Upper lobe of right lung (tissue), 1 donor: ENCODE data around the gene TUBD1. TPM values are rescaled to one million over a fixed set of nuclear protein-coding genes. Genes with fewer than 3 reads are reported as not detected.

Experiments
- ATAC-seq: fragments of 200-7000 bp; cut with Tn5 transposase; one replicate; pipeline ENCODE4 v1.9.1; 2020; ENCODE audit warnings: mild to moderate bottlenecking, moderate library complexity
- DNase-seq: peaks from one replicate; pipeline ENCODE4 v3.0.0-alpha.2; 2020
- H3K27ac ChIP-seq: fragments of 200-600 bp; one replicate; pipeline ENCODE4 v1.8.0; 2022
- H3K27me3 ChIP-seq: fragments of 200-600 bp; one replicate; pipeline ENCODE4 v1.8.0; 2022; ENCODE audit warnings: mild to moderate bottlenecking
- H3K36me3 ChIP-seq: fragments of 200-600 bp; one replicate; pipeline ENCODE4 v1.8.0; 2022
- H3K4me1 ChIP-seq: fragments of 200-600 bp; one replicate; pipeline ENCODE4 v1.8.0; 2022
- H3K4me3 ChIP-seq: fragments of 200-600 bp; one replicate; pipeline ENCODE4 v1.8.0; 2022; ENCODE audit warnings: mild to moderate bottlenecking
- H3K9me3 ChIP-seq: fragments of 200-600 bp; one replicate; pipeline ENCODE4 v1.8.0; 2022
- intact Hi-C: fragments of 100-400 bp; cut with DNase I; formaldehyde crosslinking; loops from one replicate; pipeline ENCODE4 v1.11.0; 2022
- microRNA-seq: library from miRNA; unstranded; fragments of <30 nt; microRNA quantifications from one replicate; pipeline ENCODE4 v1.2.0, GENCODE V29; 2020; ENCODE audit warnings: borderline microRNAs expressed
- total RNA-seq: library from RNA; stranded (reverse); fragmentation: NEBNext Ultra II Directional; extraction: Animal tissue kit (Norgen Biotek cat#: 25700); gene quantifications from one replicate; pipeline ENCODE4 v1.2.1, GENCODE V29; 2021
- TF ChIP-seq, protein P1 (sequence below): fragments of 200-600 bp; IDR thresholded peaks from one replicate; pipeline ENCODE4 v1.8.0; 2022; ENCODE audit warnings: antibody characterized with exemption
- donor health status: DM: no; HTN: yes; CAD: no; lungs with severe emphysema.

Gene TUBD1
- total RNA-seq, 1 donor from 2014 or later, result 15.3 TPM

DNA sequence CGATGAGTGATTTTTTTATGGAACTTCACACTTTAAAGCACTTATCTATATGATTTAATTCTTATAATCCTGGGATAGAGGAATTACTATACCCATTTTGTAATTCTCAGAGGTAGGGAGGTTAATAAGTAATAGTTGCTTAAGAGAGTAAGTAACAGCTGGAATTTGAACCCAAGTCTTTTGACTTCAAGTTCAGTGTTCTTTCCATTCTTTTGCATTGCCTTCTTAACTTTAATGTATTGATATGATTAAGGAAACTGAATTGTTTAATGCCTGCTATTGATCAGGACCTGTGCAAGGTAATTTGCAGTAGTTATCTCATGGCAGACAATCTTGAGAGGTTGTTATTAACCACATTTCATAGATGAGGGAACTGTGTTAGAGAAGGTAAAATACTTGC lies 78.5 kb downstream of the TUBD1 start:
- Histone ChIP-seq H3K9me3 (no peaks in the 10 kb centered on the region), H3K27ac (no peak overlapping the region), H3K4me1 (peaks cover 4% of the 10 kb centered on the region), H3K36me3 (peaks cover 24% of the 10 kb centered on the region), H3K4me3 (no peak overlapping the region), H3K27me3 (no peaks in the 10 kb centered on the region)
- ATAC-seq (no peak), DNase-seq (no peak)
- TF ChIP-seq, protein P1, sequence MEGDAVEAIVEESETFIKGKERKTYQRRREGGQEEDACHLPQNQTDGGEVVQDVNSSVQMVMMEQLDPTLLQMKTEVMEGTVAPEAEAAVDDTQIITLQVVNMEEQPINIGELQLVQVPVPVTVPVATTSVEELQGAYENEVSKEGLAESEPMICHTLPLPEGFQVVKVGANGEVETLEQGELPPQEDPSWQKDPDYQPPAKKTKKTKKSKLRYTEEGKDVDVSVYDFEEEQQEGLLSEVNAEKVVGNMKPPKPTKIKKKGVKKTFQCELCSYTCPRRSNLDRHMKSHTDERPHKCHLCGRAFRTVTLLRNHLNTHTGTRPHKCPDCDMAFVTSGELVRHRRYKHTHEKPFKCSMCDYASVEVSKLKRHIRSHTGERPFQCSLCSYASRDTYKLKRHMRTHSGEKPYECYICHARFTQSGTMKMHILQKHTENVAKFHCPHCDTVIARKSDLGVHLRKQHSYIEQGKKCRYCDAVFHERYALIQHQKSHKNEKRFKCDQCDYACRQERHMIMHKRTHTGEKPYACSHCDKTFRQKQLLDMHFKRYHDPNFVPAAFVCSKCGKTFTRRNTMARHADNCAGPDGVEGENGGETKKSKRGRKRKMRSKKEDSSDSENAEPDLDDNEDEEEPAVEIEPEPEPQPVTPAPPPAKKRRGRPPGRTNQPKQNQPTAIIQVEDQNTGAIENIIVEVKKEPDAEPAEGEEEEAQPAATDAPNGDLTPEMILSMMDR, result no peak
- intact Hi-C loops, result no loop called here

GRCh38 chr17:59812139-59812538 lies 80.6 kb downstream of the TUBD1 start:
- Histone ChIP-seq H3K36me3 (peaks cover 24% of the 10 kb centered on the region), H3K27me3 (no peaks in the 10 kb centered on the region), H3K4me1 (peaks cover 4% of the 10 kb centered on the region), H3K27ac (no peak overlapping the region), H3K9me3 (no peaks in the 10 kb centered on the region), H3K4me3 (no peak overlapping the region)
- ATAC-seq (peak; percentile 61), DNase-seq (no peak)
- TF ChIP-seq, protein P1, result no peak
- intact Hi-C loops, result no loop called here

DNA sequence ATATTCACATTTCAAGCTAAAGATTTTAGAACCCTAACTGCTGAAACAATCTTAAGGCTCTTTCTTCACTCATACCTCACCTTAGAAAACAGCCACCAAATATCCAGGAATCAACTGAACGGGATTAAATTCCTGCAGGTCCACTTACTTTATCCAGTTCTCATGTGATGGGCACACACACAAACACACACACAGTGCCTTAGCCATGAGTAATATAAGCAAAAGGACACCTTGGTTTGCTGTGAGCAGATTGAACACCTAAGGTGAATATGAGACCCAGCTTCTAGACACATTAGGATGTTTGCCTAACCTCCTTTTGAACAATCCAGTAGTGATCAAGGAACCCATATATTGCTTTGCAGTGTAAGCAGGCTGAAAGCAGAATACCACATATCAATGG lies 81.5 kb downstream of the TUBD1 start:
- Histone ChIP-seq H3K4me3 (no peak overlapping the region), H3K4me1 (peaks cover 1% of the 10 kb centered on the region), H3K36me3 (peaks cover 24% of the 10 kb centered on the region), H3K27ac (no peak overlapping the region), H3K27me3 (no peaks in the 10 kb centered on the region), H3K9me3 (no peaks in the 10 kb centered on the region)
- DNase-seq, result no peak
- ATAC-seq, result no peak
- intact Hi-C loops, result no loop called here
- TF ChIP-seq, protein P1, result no peak

GRCh38 chr17:59810894-59811153 lies 81.9 kb downstream of the TUBD1 start:
- Histone ChIP-seq H3K4me3 (no peak overlapping the region), H3K27ac (no peak overlapping the region), H3K27me3 (no peaks in the 10 kb centered on the region), H3K9me3 (no peaks in the 10 kb centered on the region), H3K36me3 (peaks cover 24% of the 10 kb centered on the region), H3K4me1 (no peaks in the 10 kb centered on the region)
- intact Hi-C loops, result no loop called here
- DNase-seq (no peak), ATAC-seq (no peak)
- TF ChIP-seq, protein P1, result no peak

Small RNA genes within 50 kb of the gene (microRNA-seq; reads per million reads assigned to microRNA genes)
- gene MIR21, result 70,603 reads per million, percentile 100 among the genes with 10 or more reads in this experiment

Other genes with a start within 250 kb of the TUBD1 start
- gene PTRH2, start 185.5 kb downstream of the TUBD1 start, total RNA-seq, result 19.6 TPM
- gene VMP1, start 185.3 kb downstream of the TUBD1 start, total RNA-seq, result 169 TPM
- 34.9 TPM for gene RPS6KB1, start 178 bp upstream of the TUBD1 start, total RNA-seq
- gene RNFT1, start 71.8 kb upstream of the TUBD1 start, total RNA-seq, result 30.1 TPM
- gene HEATR6, start 186.0 kb upstream of the TUBD1 start, total RNA-seq, result 26.9 TPM